K562 (cell line): ENCODE results near the gene UBR3. TPM values are rescaled to one million over a fixed set of nuclear protein-coding genes. Genes with fewer than 3 reads are reported as not detected.

ENCODE experiments used
- ATAC-seq: fragments of 200-7000 bp; cut with Tn5 transposase; 3 replicates; pipeline ENCODE4 v1.9.1; 2020; ENCODE audit warnings: moderate library complexity
- BruUV-seq: library from RNA; stranded (reverse); fragments of 400-500 nt; replicated peaks from 2 replicates; lab custom pipeline; 2021; lab: Mats Ljungman, UMichigan
- CTCF ChIA-PET: fragments of 300-600 bp; formaldehyde crosslinking; extraction: SDS; loops from one replicate; lab custom pipeline; 2021; ENCODE audit warnings: low intra/inter-chr PET ratio; lab: Yijun Ruan, JAX
- POLR2A ChIA-PET: fragments of 300-600, 350-650 bp; sonication (Branson Sonifier 250); formaldehyde crosslinking; extraction: SDS; loops from one replicate; lab custom pipeline; 2021; ENCODE audit warnings: antibody characterized with exemption, inconsistent platforms; lab: Yijun Ruan, JAX
- DNase-seq, 4 experiments: peaks; one replicate each; pipeline versions ENCODE4 v3.0.0 to v3.0.0-alpha.2; 2011 to 2018; ENCODE audit warnings: low spot score in 3 of 4, mixed read lengths in 3 of 4; ENCODE audit errors: extremely low read depth in 1 of 4
- FAIRE-seq: peaks from 2 replicates; lab custom pipeline; 2011; peaks lifted over from hg19 to GRCh38; lab: Jason Lieb, UNC
- H2AFZ ChIP-seq: 2 replicates; pipeline ENCODE4 v1.6.0; 2011; ENCODE audit warnings: low read depth, low read length, control low read depth, inconsistent platforms
- H3K27ac ChIP-seq: fragments of 200-600 bp; 3 replicates; pipeline ENCODE4 v1.8.0; 2011; ENCODE audit warnings: low read depth, mild to moderate bottlenecking, control low read depth, inconsistent platforms, low read length, moderate library complexity, mixed read lengths; ENCODE audit errors: extremely low read depth
- H3K27me3 ChIP-seq, 2 experiments: fragments of 300-600 bp in 1 of 2; 2 replicates in 1 of 2; 3 replicates in 1 of 2; pipeline versions ENCODE4 v1.6.0 to v1.8.0; 2011; ENCODE audit warnings: inconsistent platforms in 2 of 2, low read length in 2 of 2, mild to moderate bottlenecking in 1 of 2, mixed read lengths in 1 of 2, moderate library complexity in 1 of 2; ENCODE audit not compliant: control insufficient read depth in 2 of 2, insufficient read depth in 2 of 2
- H3K36me3 ChIP-seq: fragments of 300-600 bp; 3 replicates; pipeline ENCODE4 v1.8.0; 2011; ENCODE audit warnings: mild to moderate bottlenecking, low read length, inconsistent platforms; ENCODE audit not compliant: control insufficient read depth, insufficient read depth
- H3K4me1 ChIP-seq, 2 experiments: fragments of 200-600 bp in 1 of 2; replicated peaks in 1 of 2; 2 replicates in 1 of 2; 3 replicates in 1 of 2; pipeline versions ENCODE4 v1.5.1 to v1.8.0; 2011; ENCODE audit warnings: inconsistent platforms in 2 of 2, low read length in 2 of 2, mild to moderate bottlenecking in 1 of 2, mixed read lengths in 1 of 2, moderate library complexity in 1 of 2; ENCODE audit not compliant: control insufficient read depth in 2 of 2, insufficient read depth in 2 of 2
- H3K4me2 ChIP-seq: 2 replicates; pipeline ENCODE4 v1.6.1; 2011; ENCODE audit warnings: low read length, control low read depth, inconsistent platforms, mixed read lengths; ENCODE audit not compliant: insufficient read depth
- H3K4me3 ChIP-seq: fragments of 200-600 bp; sonication (generic), shearing (Covaris generic); 2 replicates; pipeline ENCODE4 v1.5.1; 2016; ENCODE audit warnings: control low read depth, inconsistent platforms
- H3K79me2 ChIP-seq: fragments of 200-600 bp; 3 replicates; pipeline ENCODE4 v1.8.0; 2011; ENCODE audit warnings: low read length, inconsistent platforms; ENCODE audit not compliant: control insufficient read depth, insufficient read depth
- H3K9ac ChIP-seq, 2 experiments: 2 replicates each; pipeline versions ENCODE4 v1.6.0 to v1.6.1; 2011; ENCODE audit warnings: low read depth in 2 of 2, low read length in 2 of 2, control low read depth in 1 of 2, inconsistent platforms in 1 of 2, mild to moderate bottlenecking in 1 of 2, mixed read lengths in 1 of 2; ENCODE audit not compliant: insufficient read depth in 1 of 2
- H3K9me1 ChIP-seq: one replicate; pipeline ENCODE4 v1.6.0; 2011; ENCODE audit warnings: inconsistent platforms, mild to moderate bottlenecking, low read length, moderate library complexity; ENCODE audit not compliant: control insufficient read depth, insufficient read depth
- H3K9me3 ChIP-seq: replicated peaks from 2 replicates; pipeline ENCODE4 v1.5.1; 2011; ENCODE audit warnings: low read depth, low read length, inconsistent platforms; ENCODE audit not compliant: control insufficient read depth, insufficient read depth
- H4K20me1 ChIP-seq: replicated peaks from 2 replicates; pipeline ENCODE4 v1.6.1; 2011; ENCODE audit warnings: low read length, inconsistent platforms, mixed read lengths; ENCODE audit not compliant: control insufficient read depth, insufficient read depth
- ATF3 ChIP-seq, 2 experiments: fragments of 450-650 bp in 1 of 2; sonication (generic) in 1 of 2; formaldehyde crosslinking in 1 of 2; IDR thresholded peaks in 1 of 2; conservative IDR thresholded peaks in 1 of 2; 2 replicates each; pipeline versions ENCODE4 v1.6.1 to v1.8.1; 2016 to 2023; ENCODE audit warnings: mild to moderate bottlenecking in 2 of 2, moderate library complexity in 2 of 2, inconsistent platforms in 1 of 2, missing genetic modification reagents in 1 of 2
- CEBPG ChIP-seq, 3 experiments: fragments of 200-800 bp in 1 of 3; sonication (Bioruptor generic) in 1 of 3; sonication (generic) in 1 of 3; formaldehyde crosslinking in 1 of 3; IDR thresholded peaks in 2 of 3; conservative IDR thresholded peaks in 1 of 3; 2 replicates each; pipeline versions ENCODE4 v1.6.1 to v1.8.0; 2016 to 2022; ENCODE audit warnings: missing compliant biosample characterization in 2 of 3, missing genetic modification characterization in 2 of 3, mild to moderate bottlenecking in 1 of 3, missing genetic modification reagents in 1 of 3
- CREB3 ChIP-seq: fragments of 450-650 bp; conservative IDR thresholded peaks from 2 replicates; pipeline ENCODE4 v1.6.1; 2016; ENCODE audit warnings: missing genetic modification characterization, low read depth, mild to moderate bottlenecking, missing compliant biosample characterization, moderate library complexity
- MEF2A ChIP-seq: IDR thresholded peaks from 2 replicates; pipeline ENCODE4 v1.6.1; 2011; ENCODE audit warnings: low read depth, mild to moderate bottlenecking, low read length, moderate library complexity; ENCODE audit not compliant: control insufficient read depth
- NR1H2 ChIP-seq: sonication (generic); formaldehyde crosslinking; IDR thresholded peaks from 2 replicates; pipeline ENCODE4 v1.4.0; 2020; ENCODE audit warnings: mild to moderate bottlenecking, missing genetic modification reagents
- PHF8 ChIP-seq: fragments of 200-600 bp; sonication (generic); IDR thresholded peaks from 2 replicates; pipeline ENCODE4 v1.6.1; 2012; ENCODE audit warnings: mixed run types, mild to moderate bottlenecking, inconsistent platforms, low read length, moderate library complexity, borderline replicate concordance
- SREBF2 ChIP-seq: sonication (generic); formaldehyde crosslinking; IDR thresholded peaks from 2 replicates; pipeline ENCODE4 v1.4.0; 2020; ENCODE audit warnings: mild to moderate bottlenecking, missing genetic modification reagents
- SRSF7 ChIP-seq: fragments of 200-400 bp; formaldehyde crosslinking; optimal IDR thresholded peaks from 2 replicates; pipeline ENCODE3; 2017; ENCODE audit warnings: mild to moderate bottlenecking, low read depth, low read length
- STAT5B ChIP-seq: fragments of 250-450 bp; sonication (Bioruptor Pico); IDR thresholded peaks from 2 replicates; pipeline ENCODE4 v1.8.0; 2021; ENCODE audit warnings: mild to moderate bottlenecking, inconsistent platforms
- TAL1 ChIP-seq: fragments of 450-650 bp; IDR thresholded peaks from 2 replicates; pipeline ENCODE4 v1.6.1; 2016; ENCODE audit warnings: mild to moderate bottlenecking
- U2AF2 ChIP-seq: fragments of 200-400 bp; formaldehyde crosslinking; optimal IDR thresholded peaks from 2 replicates; pipeline ENCODE3; 2017; ENCODE audit warnings: low read depth, mild to moderate bottlenecking, low read length
- UBTF ChIP-seq, 2 experiments: IDR thresholded peaks; 2 replicates each; pipeline ENCODE4 v1.6.1; 2012; ENCODE audit warnings: improper control_type of control experiment in 2 of 2, low read depth in 2 of 2, low read length in 2 of 2, borderline replicate concordance in 1 of 2
- WGBS: fragments of 100-300 bp; shearing (Covaris generic); methylation state at CpG from one replicate; pipeline ENCODE4 v1.1.6; 2016; ENCODE audit warnings: low coverage, mixed read lengths; ENCODE audit not compliant: insufficient coverage; ENCODE audit errors: missing lambda C conversion rate; 5-methylcytosine and 5-hydroxymethylcytosine counted together
- in situ Hi-C: fragments of 300-500 bp; cut with MboI; formaldehyde crosslinking; loops from 4 replicates; pipeline ENCODE4 v1.15.0; 2018; ENCODE audit warnings: inconsistent platforms, mixed read lengths
- intact Hi-C: fragments of 100-400 bp; cut with micrococcal nuclease; formaldehyde crosslinking; loops from 2 replicates; pipeline ENCODE4 v1.14.2; 2022
- polyA plus RNA-seq, 8 experiments: library from polyadenylated mRNA; depleted of rRNA in 4 of 8; stranded (reverse) in 5 of 8; unstranded in 3 of 8; fragments of >200 nt; fragmentation: Nextera tagmentation in 2 of 8; fragmentation: Illumina TruSeq in 1 of 8; extraction: Ambion mirVana in 2 of 8; extraction: Trizol in 1 of 8; gene quantifications; 2 replicates each; pipeline versions ENCODE4 v1.2.1 to v1.2.3, GENCODE V29; 2011 to 2014; ENCODE audit warnings: inconsistent platforms in 1 of 8, missing spikeins in 1 of 8
- total RNA-seq, 7 experiments: library from RNA; depleted of rRNA in 6 of 7; stranded (reverse); fragments of >200 nt in 6 of 7; fragmentation: Illumina TruSeq in 2 of 7; extraction: Trizol in 2 of 7; gene quantifications; 2 replicates each; pipeline versions ENCODE4 v1.2.1 to v1.2.3, GENCODE V29; 2011 to 2021; ENCODE audit warnings: low replicate concordance in 1 of 7

UBR3 gene
- total and polyA plus RNA-seq, 9 of the 15 experiments (the other 6 are each of a cell fraction or from before 2014, with no cell fraction given) = 14.4 to 63.5 (median 40.4) TPM

GRCh38 chr2:170006587-170007325 is 179.5 kb downstream of the UBR3 start:
- Histone ChIP-seq H3K4me2 (no peak overlapping the region), H3K9ac (no peak overlapping the region), H4K20me1 (no peaks in the 10 kb centered on the region), H3K9me3 (no peaks in the 10 kb centered on the region), H2AFZ (no peak overlapping the region), H3K27ac (no peak overlapping the region; the same call in 2 of the 3 replicates), H3K36me3 (peaks cover 53% of the 10 kb centered on the region), H3K4me3 (no peak overlapping the region), H3K79me2 (no peaks in the 10 kb centered on the region), H3K9me1 (no peaks in the 10 kb centered on the region), H3K4me1 (peaks cover 4 to 11% of the 10 kb centered on the region in 2 experiments), H3K27me3 (no peaks in the 10 kb centered on the region)
- 91% methylated on average over 8 of the region's 8 CpGs for WGBS
- ChIA-PET POLR2A (interaction anchor here (1.0 kb wide), 1 partner anchor 14 kb away, joined by 4 read pairs; no protein-coding TSS in a partner anchor), CTCF (interaction anchor here (0.6 to 1.7 kb wide), 2 partner anchors 45 to 229 kb away, joined by 3 to 4 read pairs; no protein-coding TSS in a partner anchor)
- in situ Hi-C loops = no loop called here
- intact Hi-C loops = loop anchor here (10.0 kb wide), 1 partner anchor 358 kb away; no protein-coding TSS in a partner anchor
- BruUV-seq = no TSS peak
- FAIRE-seq (no peak), DNase-seq (no peak), ATAC-seq (no peak)
- TF ChIP-seq SREBF2 (no peak), STAT5B (CRISPR knock-in tag) (no peak), NR1H2 (no peak), U2AF2 (no peak), UBTF (IDR thresholded peaks at IDR 0.05; ENCODE audit: borderline replicate concordance in 1 of 2, low read depth in 2 of 2, low read length in 2 of 2) (no peak), ATF3 (IDR thresholded peaks at IDR 0.05) (peak; percentile 30; the same call in 1 of the 2 replicates), ATF3 (CRISPR knock-in tag; conservative IDR thresholded peaks at IDR 0.05) (no peak), MEF2A (no peak), TAL1 (no peak), CREB3 (tag) (no peak), CEBPG (CRISPR knock-in tag; IDR thresholded peaks at IDR 0.05) (no peak), CEBPG (tag; conservative IDR thresholded peaks at IDR 0.05 in 1 of 2, IDR thresholded peaks at IDR 0.05 in 1 of 2) (peak; percentile 85 to 88), SRSF7 (no peak), PHF8 (0 out of 2 replicates have a peak, but pooled peaks have one; percentile 7)
